Smooth muscle cell (in vitro differentiated cells): ENCODE data around the gene PAX6. TPM values are rescaled to one million over a fixed set of nuclear protein-coding genes. Genes with fewer than 3 reads are reported as not detected.

Experiments
- DNase-seq: peaks from one replicate; lab custom pipeline; 2025; ENCODE audit not compliant: unreplicated experiment; lab: John Stamatoyannopoulos, UW
- H2AFZ ChIP-seq: fragments of 200-600 bp; sonication (generic); 2 replicates; pipeline ENCODE4 v1.6.0; 2016; ENCODE audit warnings: antibody characterized with exemption, low read depth, mild to moderate bottlenecking
- H3F3A ChIP-seq: fragments of 200-600 bp; sonication (generic); 2 replicates; pipeline ENCODE4 v1.6.0; 2017; ENCODE audit warnings: antibody characterized with exemption, low read depth
- H3K27ac ChIP-seq: fragments of 200-600 bp; sonication (generic); 2 replicates; pipeline ENCODE4 v1.5.1; 2016; ENCODE audit warnings: low read depth, mild to moderate bottlenecking
- H3K27me3 ChIP-seq: fragments of 200-600 bp; sonication (generic); 2 replicates; pipeline ENCODE4 v1.6.1; 2016; ENCODE audit warnings: low read depth, mild to moderate bottlenecking
- H3K36me3 ChIP-seq: fragments of 200-600 bp; sonication (generic); 2 replicates; pipeline ENCODE4 v1.5.1; 2016; ENCODE audit warnings: low read depth
- H3K4me1 ChIP-seq: fragments of 200-600 bp; sonication (generic); 2 replicates; pipeline ENCODE4 v1.5.1; 2016; ENCODE audit warnings: low read depth
- H3K4me2 ChIP-seq: fragments of 200-600 bp; sonication (generic); 2 replicates; pipeline ENCODE4 v1.6.0; 2016; ENCODE audit warnings: mild to moderate bottlenecking
- H3K4me3 ChIP-seq: fragments of 200-600 bp; sonication (generic); 2 replicates; pipeline ENCODE4 v1.5.1; 2016; ENCODE audit warnings: mild to moderate bottlenecking
- H3K79me2 ChIP-seq: fragments of 200-600 bp; sonication (generic); 2 replicates; pipeline ENCODE4 v1.6.0; 2016; ENCODE audit warnings: low read depth, mild to moderate bottlenecking
- H3K9ac ChIP-seq: fragments of 200-600 bp; sonication (generic); 2 replicates; pipeline ENCODE4 v1.6.0; 2016; ENCODE audit warnings: low read depth
- H3K9me3 ChIP-seq: fragments of 200-600 bp; sonication (generic); replicated peaks from 2 replicates; pipeline ENCODE4 v1.5.1; 2016; ENCODE audit warnings: low read depth
- H4K20me1 ChIP-seq: fragments of 200-600 bp; sonication (generic); 2 replicates; pipeline ENCODE4 v1.6.0; 2016; ENCODE audit warnings: low read depth
- CTCF ChIP-seq: fragments of 200-600 bp; sonication (generic); IDR thresholded peaks from 2 replicates; pipeline ENCODE4 v1.5.1; 2017; ENCODE audit warnings: borderline replicate concordance, mild to moderate bottlenecking, antibody characterized with exemption; ENCODE audit not compliant: insufficient read depth, poor library complexity, severe bottlenecking
- WGBS: methylation state at CpG from one replicate; pipeline ENCODE4 v1.1.7; 2016; ENCODE audit warnings: low lambda C conversion rate; 5-methylcytosine and 5-hydroxymethylcytosine counted together
- polyA plus RNA-seq: library from polyadenylated mRNA; unstranded; fragments of >200 nt; fragmentation: Nextera tagmentation; extraction: Ambion mirVana; gene quantifications from 2 replicates; pipeline ENCODE4 v1.2.1, GENCODE V29; 2016
- total RNA-seq: library from RNA; depleted of rRNA; stranded (reverse); fragments of >200 nt; gene quantifications from 2 replicates; pipeline ENCODE4 v1.2.3, GENCODE V29; 2014

Gene PAX6
- total and polyA plus RNA-seq, 2 experiments from 2014 or later, result not detected

GRCh38 chr11:31827455-31828206 is 16.5 kb upstream of the PAX6 start:
- Histone ChIP-seq H3K79me2 (no peaks in the 10 kb centered on the region), H3K36me3 (no peaks in the 10 kb centered on the region), H3K27ac (no peak overlapping the region), H3F3A (no peaks in the 10 kb centered on the region), H3K4me1 (peaks cover 18% of the 10 kb centered on the region), H3K4me3 (peak overlapping the region; percentile 29), H4K20me1 (no peaks in the 10 kb centered on the region), H3K4me2 (peak overlapping the region; percentile 82), H3K27me3 (peaks cover 95% of the 10 kb centered on the region), H3K9me3 (no peaks in the 10 kb centered on the region), H2AFZ (no peak overlapping the region), H3K9ac (no peak overlapping the region)
- WGBS, result 11% methylated on average over 18 of the region's 18 CpGs
- DNase-seq, result no peak
- no peak for TF ChIP-seq CTCF

GRCh38 chr11:31826536-31827438 is 15.7 kb upstream of the PAX6 start:
- WGBS, result 2% methylated on average over 47 of the region's 55 CpGs
- Histone ChIP-seq H3F3A (no peaks in the 10 kb centered on the region), H3K9me3 (no peaks in the 10 kb centered on the region), H4K20me1 (no peaks in the 10 kb centered on the region), H3K79me2 (no peaks in the 10 kb centered on the region), H3K27me3 (peaks cover 95% of the 10 kb centered on the region), H3K9ac (no peak overlapping the region), H3K4me1 (peaks cover 24% of the 10 kb centered on the region), H3K36me3 (no peaks in the 10 kb centered on the region), H2AFZ (no peak overlapping the region), H3K27ac (no peak overlapping the region), H3K4me2 (peak overlapping the region; percentile 82), H3K4me3 (peak overlapping the region; percentile 29)
- DNase-seq, result no peak
- TF ChIP-seq CTCF, result no peak

DNA sequence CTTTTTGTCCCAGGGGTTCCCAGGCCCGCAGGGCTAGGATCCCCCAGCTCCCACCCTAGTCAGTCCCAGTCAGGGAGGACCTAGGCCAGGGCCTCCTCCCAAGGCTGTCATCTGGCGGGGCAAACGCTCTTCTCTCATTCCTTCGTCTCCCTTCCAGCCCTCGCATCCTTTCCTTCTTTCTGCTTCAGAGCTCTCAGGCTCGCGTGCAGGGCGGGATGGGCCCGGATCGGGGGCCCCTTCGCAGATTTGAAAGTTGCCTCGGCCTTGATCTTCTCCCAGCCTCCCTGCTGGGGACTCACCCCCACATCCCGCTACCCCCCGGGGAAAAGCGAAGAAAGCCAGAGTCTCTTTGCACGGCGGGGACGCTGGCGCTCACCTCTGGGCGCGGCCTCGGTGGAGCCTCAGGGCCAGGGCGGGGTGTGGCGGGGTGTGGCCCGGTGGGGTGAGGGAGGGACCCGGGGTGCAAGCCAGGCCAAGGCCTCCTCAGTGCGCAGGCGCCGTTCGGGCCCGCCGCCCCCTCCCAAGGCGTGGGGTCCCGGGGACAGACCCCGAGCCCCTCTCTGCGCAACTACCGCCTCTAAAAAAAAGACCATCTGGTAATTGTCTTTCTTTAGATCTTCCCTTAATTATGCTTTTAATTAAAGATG is 14.8 kb upstream of the PAX6 start:
- Histone ChIP-seq H2AFZ (no peak overlapping the region), H3K36me3 (no peaks in the 10 kb centered on the region), H3K27ac (no peak overlapping the region), H4K20me1 (no peaks in the 10 kb centered on the region), H3K9ac (no peak overlapping the region), H3K4me2 (no peak overlapping the region), H3K9me3 (no peaks in the 10 kb centered on the region), H3K79me2 (no peaks in the 10 kb centered on the region), H3F3A (no peaks in the 10 kb centered on the region), H3K4me1 (peaks cover 32% of the 10 kb centered on the region), H3K27me3 (peaks cover 95% of the 10 kb centered on the region), H3K4me3 (no peak overlapping the region)
- TF ChIP-seq CTCF, result no peak
- no peak for DNase-seq
- WGBS, result 2% methylated on average over 33 of the region's 37 CpGs
